Stimulated activated CD4-positive, alpha-beta T cell treated with anti-CD3 and anti-CD28 coated beads, TNF-alpha, amount 100 ng/mL, for 4 hours (primary cell): ENCODE results near the gene SPR.

Experiments used
- DNase-seq, 3 experiments: peaks; one replicate each; pipeline ENCODE4 v3.0.0-alpha.2; 2020; ENCODE audit warnings: low read depth in 3 of 3

The SPR gene

DNA sequence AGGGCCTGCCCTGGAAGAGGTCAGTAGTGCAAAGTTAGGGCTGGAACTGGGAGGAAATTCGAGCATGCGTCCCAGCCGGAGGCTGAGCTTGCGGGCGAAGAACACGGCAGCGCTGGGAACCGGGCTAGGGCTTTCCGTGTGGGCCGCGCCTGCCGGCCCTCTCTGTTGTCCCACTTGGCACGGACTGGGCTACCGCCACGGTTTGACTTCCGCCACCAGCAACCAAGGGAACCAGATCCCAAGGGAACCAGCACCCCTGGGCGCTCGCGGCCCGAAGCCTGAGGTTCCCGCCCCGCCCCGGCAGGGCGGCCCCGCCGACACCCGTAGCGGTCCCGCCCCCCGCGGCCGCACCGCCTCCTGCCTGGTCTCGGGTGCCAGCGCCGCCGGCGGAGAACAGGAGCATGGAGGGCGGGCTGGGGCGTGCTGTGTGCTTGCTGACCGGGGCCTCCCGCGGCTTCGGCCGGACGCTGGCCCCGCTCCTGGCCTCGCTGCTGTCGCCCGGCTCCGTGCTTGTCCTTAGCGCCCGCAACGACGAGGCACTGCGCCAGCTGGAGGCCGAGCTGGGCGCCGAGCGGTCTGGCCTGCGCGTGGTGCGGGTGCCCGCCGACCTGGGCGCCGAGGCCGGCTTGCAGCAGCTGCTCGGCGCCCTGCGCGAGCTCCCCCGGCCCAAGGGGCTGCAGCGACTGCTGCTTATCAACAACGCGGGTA is at the start of gene SPR:
Gene SPR (plus strand): TSS at position 377 of the 708 bp plus-strand sequence. CDS start 25 bp downstream, at position 402.
- peak; percentile 20 to 63 (median 48) for DNase-seq

DNA sequence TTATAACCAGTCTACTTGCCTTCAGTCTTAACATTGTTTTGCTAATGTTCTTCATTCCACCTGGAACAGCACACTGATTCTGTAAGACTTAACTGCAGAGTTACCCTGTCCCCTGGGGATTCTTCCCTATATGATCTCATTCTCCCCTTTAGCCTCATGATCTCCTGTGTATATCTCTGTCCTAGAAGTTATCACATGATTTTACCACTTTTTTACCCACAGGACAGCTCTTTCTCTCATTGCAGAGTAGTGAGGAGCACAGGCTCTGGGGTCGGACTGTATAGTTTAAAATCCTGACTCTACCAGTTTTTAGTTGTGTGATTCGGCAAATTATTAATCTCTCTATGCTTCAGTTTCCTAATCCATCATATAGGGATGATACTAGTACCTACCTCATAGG is 47.1 kb upstream of the SPR start:
- DNase-seq, result no peak

DNA sequence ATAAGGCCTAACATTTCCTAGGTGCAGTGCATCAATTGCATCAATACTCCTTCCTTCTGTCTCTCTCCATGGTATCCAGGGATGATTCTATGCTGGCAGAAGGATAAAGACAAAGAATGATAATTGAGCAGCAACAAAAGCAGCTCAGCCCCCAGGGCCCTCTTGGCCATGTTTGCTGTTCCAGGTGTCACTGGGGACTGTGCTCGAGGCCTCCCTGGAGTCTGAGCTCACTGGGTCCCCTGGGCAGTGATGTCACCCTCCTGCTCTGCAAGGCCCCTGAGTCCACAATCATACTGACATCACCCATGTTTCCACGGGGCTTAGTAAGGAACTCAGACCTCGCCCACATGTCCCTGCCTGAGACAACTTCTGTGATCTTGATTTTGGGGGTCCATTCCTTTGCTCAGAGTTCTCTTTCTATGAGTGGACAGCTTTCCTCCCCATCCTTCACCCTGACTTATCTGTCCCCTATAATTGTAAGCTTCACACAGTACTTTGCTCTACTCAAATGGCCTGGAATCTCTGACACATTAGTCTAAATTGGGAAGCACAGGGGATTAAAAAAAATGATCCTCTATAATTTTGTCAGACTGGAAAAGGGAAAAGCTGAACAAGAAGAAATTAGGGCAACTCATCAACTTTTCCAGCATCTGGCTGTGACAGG is 45.6 kb upstream of the SPR start:
- no peak for DNase-seq

DNA sequence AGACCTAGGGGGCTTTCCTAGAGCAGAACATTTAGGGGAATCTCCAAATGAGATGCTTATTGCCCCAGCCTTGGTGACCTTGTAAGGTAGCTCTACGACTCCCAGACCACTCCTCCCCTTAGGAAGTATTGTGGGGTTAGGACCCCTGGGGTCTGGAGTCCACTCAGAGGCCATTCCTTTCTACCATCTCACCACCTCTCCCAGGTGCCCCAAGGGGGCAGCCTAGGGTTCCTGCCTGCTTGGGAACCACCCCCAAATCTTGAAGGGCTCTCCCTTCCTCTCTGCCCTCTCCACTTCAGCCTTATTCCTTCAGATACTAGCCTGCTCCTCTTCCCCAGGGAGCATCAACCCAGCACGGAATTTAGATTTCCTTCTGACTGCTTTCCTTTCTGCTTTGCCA is 43.9 kb upstream of the SPR start:
- no peak for DNase-seq

DNA sequence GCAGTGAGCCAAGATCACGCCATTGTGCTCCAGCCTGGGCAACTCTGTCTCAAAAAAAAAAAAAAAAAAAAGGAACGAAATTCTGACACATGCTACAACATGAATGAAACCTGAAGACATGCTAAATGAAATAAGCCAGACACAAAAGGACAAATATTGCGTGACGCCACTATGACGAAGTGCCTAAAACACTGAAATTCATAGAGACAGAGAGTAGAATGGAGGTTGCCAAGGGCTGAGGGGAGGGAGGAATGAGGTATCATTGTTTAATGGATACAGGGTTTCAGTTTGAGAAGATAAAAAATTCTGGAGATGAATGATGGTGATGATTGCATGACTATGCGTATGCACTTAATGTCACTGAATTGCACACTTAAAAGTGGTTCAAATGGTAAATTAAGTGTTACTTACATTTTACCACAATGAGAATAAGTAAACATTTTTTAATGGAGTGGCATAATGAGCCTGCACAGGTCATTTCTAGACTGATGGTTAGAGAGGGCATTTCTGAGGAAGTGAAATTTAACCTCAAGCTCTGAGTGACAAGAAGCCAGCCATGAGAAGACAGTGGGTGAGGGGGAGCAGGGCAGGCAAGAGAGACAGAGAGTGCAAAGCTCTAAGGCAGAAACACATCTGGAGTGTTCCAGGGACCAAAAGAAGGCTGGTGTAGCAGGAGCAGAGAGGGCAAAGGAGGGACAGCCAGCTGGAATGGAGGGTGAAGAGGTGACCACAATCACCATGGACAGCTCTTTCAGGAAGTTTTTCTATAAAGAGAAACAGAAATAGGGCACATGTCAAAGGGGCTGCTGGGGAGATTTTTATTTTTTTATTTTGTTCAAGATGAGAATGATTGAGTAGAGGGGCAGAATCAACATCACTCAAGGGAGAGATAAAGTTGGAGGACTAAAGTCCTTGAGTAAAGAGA is 40.8 kb upstream of the SPR start:
- no peak for DNase-seq

DNA sequence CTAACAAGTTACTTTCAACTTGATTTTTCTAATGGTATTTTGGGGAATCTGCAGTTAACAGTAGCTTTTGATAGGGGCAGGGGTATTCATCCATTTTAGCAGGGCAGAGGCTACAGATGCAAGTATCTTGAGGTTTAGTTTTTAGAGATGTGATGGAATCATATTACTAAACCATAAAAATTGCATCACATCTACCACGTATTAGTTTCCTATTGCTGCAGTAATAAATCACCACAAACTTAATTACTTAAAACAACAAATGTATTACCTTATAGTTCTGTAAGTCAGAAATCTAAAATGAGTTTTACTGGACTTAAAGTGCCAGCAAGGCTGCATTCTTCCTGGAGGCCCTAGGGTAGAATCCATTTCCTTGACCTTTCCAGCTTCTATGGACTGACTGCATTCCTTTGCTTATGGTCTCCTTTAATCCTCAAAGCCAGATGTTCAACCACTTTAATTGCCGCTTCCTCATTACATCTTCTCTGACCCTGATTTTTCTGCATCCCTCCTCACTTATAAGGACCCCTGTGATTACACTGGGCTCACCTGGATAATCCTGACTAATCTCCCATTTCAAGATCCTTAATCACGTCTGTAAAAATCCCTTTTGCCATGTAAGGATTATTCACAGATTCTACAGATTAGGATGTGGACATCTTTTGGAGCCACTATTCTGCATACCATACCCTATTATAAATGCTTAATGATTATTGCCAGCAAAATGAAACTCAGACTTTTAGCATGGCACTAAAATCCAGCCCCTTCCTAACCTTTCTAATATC is 39.5 kb upstream of the SPR start:
- DNase-seq, result no peak

DNA sequence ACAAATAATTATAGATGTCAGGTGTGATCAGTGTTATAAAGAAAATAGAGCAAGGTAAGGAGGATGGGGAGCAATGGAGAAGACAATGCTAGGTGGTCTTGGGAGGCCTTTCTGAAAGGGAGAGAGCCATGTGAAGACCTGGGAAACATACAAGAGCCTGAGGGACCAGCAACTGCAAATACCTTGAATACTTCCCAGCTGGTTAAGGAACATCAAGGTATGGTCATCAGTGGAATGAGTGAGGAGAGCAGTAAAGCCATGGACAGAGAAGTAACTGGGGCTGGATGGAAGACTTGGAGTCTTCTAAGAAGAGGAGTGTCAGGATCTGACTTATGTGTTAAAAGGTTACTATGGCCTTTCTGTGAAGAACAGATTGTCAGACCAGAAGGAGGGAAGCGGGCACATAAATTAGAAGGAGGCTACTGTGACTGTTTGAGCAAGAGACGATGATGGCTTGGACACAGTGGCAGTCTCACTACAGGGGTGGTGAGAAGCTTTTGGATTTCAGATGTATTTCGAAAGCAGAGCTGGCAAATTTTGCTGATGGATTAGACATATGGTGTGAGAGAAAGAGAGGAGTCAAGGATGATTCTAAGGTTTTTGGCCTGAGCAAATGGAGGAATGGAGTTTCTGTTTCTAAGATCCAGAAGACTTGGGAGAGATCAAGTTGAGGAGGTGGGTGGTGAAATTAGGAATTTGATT is 38.6 kb upstream of the SPR start:
- no peak for DNase-seq

DNA sequence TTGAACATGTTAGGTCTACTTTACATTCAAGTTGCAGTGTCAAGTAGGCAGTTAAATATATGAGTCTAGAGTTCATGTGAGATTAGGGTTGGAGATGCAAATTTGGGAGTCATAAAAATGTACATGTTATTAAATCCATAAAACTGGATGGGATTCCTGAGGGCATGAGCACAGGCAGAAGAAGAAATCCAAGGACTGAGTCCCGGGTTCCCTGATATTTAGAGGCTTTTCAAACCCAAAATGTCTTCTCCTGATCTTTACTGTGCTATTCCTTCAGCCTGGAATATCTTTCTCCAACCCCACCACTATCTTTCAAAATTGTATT is 38.1 kb upstream of the SPR start:
- DNase-seq, result no peak

DNA sequence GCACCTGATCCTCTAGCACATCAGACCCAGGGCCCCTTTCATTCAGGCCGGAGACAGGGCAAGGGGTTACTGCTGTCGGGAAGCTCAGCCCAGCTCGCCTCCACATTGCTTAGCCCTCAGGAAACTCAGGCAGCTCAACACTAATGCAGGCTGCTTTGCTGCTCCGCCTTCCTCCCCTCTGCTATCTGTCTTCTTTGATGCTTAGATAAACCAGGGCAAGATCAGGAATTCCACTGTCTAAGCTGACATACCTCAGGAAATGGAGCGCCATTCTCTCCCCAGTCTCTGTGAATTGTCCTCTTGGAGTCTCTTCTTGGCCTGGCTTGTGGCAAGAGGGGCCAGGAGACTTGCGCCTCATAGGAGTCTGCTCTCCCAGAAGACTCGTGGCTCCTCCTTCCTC is 35.9 kb upstream of the SPR start:
- DNase-seq, result no peak

DNA sequence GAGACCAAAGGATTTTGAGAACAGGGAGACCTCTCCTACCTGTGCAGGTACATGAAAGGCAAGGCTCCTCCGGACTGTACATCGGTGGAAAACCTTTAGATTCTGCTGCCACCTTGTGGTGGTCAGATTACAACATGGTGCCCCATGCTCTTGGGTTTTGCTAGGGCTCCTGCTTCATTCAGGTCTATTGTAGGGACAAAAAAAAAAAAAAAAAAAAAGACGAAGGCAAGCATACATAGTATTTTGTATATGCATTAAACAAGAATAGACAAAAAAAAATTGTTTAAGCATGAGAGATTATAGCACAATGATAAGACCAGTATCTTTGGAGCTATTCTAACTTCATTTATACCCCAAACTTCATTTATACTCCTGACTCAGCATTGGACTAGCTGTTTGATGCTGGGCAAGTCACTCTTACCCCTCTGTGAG is 27.4 kb upstream of the SPR start:
- DNase-seq, result peak in 2 of 3 experiments; percentile 13 to 35

DNA sequence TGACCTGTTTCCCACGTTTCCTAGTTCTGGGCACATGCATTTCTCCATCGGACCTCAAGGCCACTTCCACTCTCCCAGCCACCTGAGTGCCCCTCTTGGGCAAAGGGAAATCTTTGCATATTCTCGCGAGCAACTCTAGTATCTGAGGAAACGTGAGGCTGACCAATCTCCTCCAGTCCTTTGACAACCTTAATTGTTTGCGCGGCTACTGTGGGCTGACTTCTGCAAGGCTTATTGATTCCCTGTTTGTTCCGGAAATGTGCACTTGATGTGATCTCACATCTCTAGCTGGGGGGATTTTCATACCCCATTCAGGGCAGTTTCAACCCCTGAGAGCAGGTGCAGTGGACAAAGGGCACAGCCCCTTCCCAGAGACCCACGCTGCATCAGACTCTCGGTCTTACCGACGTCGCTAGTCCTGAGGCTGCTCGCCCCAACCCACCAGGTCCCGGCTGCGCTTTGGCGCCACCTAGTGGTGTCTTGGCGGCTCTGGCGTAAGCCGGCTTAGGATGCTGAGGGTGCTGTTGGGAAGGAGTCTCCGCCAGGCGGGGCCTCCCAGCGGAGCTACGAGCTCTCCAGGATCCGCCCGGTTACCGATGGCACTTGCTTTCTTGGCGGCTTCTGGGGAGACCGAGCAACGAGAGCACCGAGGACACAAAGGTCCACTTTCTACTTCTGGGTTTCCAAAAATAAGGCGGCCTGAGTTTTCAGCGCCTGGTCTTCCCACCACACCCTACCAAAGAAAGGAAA is 24.8 kb upstream of the SPR start:
- peak; percentile 72 to 75 (median 73) for DNase-seq

DNA sequence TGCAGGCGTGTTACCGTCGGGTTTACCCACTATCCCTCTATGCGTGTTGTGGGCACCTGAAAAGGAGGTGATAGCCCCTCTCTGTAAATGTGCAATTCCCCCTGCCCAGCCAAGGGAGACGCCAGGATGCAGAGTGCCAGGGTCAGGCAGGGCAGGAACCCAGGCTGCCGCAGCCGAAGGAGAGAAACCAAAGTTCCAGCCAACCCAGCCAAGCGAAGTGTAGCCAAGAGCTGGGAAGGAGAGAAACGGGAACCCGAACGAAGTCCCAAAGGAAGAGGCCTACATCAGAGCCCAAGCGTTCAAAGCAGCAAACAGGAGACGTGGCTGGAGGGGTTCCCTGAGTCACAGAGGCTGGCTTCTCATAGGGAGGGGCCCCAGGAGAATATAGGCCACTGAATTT is 24.2 kb upstream of the SPR start:
- no peak for DNase-seq

DNA sequence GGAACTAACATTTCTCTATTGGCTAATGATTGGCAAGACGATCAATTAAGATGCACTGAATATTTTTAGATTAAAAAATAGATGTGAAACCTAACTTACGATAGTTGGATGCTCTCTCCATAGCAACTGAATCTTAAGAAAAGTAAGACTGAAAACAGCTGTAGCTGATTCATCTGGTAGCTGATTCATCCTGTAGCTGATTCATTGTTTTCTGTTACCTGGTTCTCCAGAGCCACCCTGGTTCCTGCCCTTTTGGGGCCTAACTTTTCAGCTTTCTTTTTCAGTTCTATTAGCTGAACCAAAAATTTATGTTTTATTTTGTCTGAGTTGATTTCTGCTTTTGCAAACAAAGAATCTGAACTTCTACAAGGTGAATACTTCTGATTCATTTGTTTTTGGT is 22.7 kb upstream of the SPR start:
- DNase-seq, result no peak

DNA sequence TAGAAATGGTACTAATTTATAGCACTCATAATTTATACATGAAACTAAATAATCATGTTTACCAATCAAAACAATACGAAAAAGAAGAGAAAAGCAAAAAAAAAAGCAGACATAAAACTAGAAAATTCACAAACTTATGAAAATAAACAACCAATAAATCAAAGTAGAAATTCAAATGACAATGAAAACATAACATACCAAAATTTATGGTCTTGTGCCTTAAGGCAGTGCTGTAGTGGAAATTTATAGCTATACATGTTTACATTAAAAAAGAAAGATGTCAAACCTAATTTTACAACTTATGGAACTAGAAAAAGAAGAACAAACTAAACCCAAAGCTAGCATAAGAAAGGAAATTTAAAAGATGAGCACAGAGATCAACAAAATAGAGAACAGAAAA is 16.1 kb upstream of the SPR start:
- no peak for DNase-seq

DNA sequence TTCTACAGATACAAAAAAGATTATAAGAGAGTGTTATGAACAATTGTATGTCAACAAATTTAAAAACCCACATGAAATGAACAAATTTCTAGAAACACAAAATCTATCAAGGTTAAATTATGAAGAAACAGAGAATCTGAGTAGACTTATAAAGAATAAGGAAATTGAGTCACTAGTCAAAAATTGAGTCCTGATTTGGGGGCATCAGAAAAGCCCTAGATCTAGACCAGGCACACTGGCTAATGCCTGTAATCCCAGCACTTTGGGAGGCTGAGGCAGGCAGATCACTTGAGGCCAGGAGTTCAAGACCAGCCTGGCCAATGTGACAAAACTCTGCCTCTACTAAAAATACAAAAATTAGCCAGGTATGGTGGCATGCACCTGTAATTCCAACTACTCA is 15.3 kb upstream of the SPR start:
- no peak for DNase-seq

DNA sequence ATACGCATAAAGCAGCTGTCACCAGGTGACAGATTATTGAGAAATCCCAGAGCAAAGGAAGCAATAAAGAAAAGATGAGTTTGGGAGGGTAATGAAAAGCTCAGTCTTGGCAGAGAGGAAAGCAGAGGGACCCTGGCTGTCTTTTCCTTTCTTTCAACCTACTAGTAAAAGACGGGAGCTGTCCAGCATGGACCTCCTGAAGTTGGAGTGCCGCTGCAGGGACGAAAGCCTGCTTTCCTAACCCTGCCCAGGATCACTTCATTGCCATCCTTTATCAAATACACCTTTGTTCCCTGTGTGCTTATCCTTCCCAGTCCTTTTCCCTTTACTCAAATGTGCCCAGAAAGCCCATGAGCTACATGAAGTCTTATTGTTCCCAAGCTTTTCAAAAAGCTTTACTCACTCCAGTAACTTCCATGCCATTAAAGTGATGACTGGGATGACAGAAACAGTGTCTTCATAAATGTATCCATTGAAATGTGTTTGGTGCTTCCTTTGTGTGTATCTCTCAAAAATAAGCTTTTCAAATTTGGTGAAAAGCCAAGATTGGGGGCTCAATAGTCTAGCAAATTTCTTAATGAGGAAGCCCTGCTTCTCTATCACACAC is 3.7 kb upstream of the SPR start:
- no peak for DNase-seq

DNA sequence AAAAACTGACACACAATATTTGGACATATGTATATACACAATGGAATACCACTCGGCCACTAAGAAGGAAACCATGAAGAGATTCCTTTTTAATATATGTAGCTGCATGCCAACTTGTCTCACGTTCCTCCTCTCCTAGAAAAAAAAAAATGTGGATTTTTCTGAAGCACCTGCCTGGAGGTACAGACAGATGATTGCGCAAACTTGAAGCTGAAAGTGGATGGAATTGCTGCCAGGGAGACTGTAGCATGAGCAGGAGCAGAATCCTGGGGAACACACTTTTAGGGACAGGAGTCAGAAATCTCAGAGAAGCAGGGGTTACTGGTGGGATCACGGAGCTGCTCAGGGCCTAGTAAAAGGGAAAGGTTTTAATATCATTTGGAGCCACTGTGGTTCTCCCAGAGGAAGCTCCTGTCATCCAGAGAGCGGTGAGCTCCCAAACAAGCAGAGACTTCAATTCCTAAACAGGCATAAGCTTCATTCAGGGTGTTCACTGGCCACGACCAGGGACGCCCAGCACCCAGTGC is 640 bp upstream of the SPR start:
- no peak for DNase-seq

DNA sequence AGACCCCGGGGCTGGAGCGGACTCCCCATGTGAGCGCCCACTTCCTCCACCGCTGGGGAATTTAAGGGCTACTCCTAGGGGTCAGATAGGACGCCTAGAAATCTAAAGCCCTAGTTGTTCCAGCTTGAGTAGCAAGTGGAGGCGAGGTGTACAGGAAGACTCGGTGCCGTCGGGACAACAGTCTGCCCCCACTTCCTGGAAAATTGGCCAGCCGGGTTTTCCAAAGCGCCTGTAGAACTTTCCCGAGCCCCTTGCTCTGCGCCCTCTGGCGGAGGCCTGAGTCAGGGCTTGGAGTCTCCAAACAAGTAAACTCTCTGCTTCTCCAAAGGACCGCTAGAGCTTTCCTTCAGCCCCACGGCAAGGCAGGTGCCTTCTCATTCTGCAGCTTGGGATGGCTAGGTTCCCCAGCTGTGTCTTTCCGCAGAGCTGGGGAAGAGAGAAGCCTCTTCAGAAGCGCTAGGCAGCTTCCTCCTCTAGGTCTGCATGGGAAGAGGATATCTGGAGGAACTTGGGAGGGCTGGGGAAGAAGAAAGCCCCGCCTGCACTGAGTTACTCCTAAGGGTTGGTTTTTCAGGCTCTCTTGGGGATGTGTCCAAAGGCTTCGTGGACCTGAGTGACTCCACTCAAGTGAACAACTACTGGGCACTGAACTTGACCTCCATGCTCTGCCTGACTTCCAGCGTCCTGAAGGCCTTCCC is 681 bp downstream of the SPR start:
- peak; percentile 20 to 42 (median 26) for DNase-seq
